IMR-90 (cell line): ENCODE data around the gene BMP5. TPM values are rescaled to one million over a fixed set of nuclear protein-coding genes. Genes with fewer than 3 reads are reported as not detected.

Experiments used
- ATAC-seq: fragments of 200-7000 bp; cut with Tn5 transposase; 2 replicates; pipeline ENCODE4 v1.9.1; 2020; ENCODE audit warnings: low read depth, mild to moderate bottlenecking, moderate library complexity
- BruUV-seq: library from RNA; stranded (reverse); fragments of 400-500 nt; replicated peaks from 2 replicates; lab custom pipeline; 2021; lab: Mats Ljungman, UMichigan
- CTCF ChIA-PET: fragments of 300-600 bp; formaldehyde crosslinking; extraction: SDS; loops from one replicate; lab custom pipeline; 2021; ENCODE audit warnings: antibody characterized with exemption; lab: Yijun Ruan, JAX
- POLR2A ChIA-PET: fragments of 300-600 bp; sonication (Branson Sonifier 250); formaldehyde crosslinking; loops from one replicate; lab custom pipeline; 2022; ENCODE audit warnings: antibody characterized with exemption; ENCODE audit not compliant: unreplicated experiment; lab: Charles Lee
- DNase-seq: peaks from one replicate; pipeline ENCODE4 v3.0.0; 2013
- H2AFZ ChIP-seq: replicated peaks from 2 replicates; pipeline ENCODE3; 2013; ENCODE audit warnings: low read length, mild to moderate bottlenecking; ENCODE audit not compliant: poor library complexity
- H2AK5ac ChIP-seq: 2 replicates; pipeline ENCODE4 v1.6.1; 2013; ENCODE audit warnings: low read depth, low read length, inconsistent platforms
- H2AK9ac ChIP-seq: replicated peaks from 2 replicates; pipeline ENCODE3; 2013; ENCODE audit warnings: mild to moderate bottlenecking, low read depth, low read length, moderate library complexity; ENCODE audit not compliant: poor library complexity
- H2BK120ac ChIP-seq: 2 replicates; pipeline ENCODE4 v1.6.1; 2013; ENCODE audit warnings: low read depth, low read length, inconsistent platforms
- H2BK15ac ChIP-seq: 3 replicates; pipeline ENCODE4 v1.6.1; 2013; ENCODE audit warnings: low read depth, low read length, inconsistent platforms
- H2BK20ac ChIP-seq: 2 replicates; pipeline ENCODE4 v1.6.1; 2013; ENCODE audit warnings: low read depth, mild to moderate bottlenecking, inconsistent platforms, low read length, moderate library complexity
- H2BK5ac ChIP-seq: 2 replicates; pipeline ENCODE4 v1.6.1; 2013; ENCODE audit warnings: mild to moderate bottlenecking, low read depth, low read length, inconsistent platforms; ENCODE audit not compliant: poor library complexity, severe bottlenecking
- H3K14ac ChIP-seq: replicated peaks from 2 replicates; pipeline ENCODE4 v1.6.1; 2013; ENCODE audit warnings: low read depth, low read length, inconsistent platforms
- H3K18ac ChIP-seq: 2 replicates; pipeline ENCODE4 v1.6.1; 2013; ENCODE audit warnings: low read depth, low read length, control low read depth
- H3K23ac ChIP-seq: 2 replicates; pipeline ENCODE4 v1.6.1; 2013; ENCODE audit warnings: low read depth, low read length, inconsistent platforms
- H3K27ac ChIP-seq: 2 replicates; pipeline ENCODE4 v1.5.1; 2013; ENCODE audit warnings: mild to moderate bottlenecking, control low read depth, low read length; ENCODE audit not compliant: insufficient read depth
- H3K27me3 ChIP-seq: 2 replicates; pipeline ENCODE4 v1.6.1; 2013; ENCODE audit warnings: low read length; ENCODE audit not compliant: control insufficient read depth, insufficient read depth
- H3K36me3 ChIP-seq: 2 replicates; pipeline ENCODE4 v1.6.1; 2013; ENCODE audit warnings: low read length, mixed read lengths; ENCODE audit not compliant: control insufficient read depth, insufficient read depth
- H3K4ac ChIP-seq: 2 replicates; pipeline ENCODE4 v1.6.1; 2013; ENCODE audit warnings: low read depth, low read length, inconsistent platforms
- H3K4me1 ChIP-seq: 2 replicates; pipeline ENCODE4 v1.6.1; 2013; ENCODE audit warnings: low read length, mixed read lengths; ENCODE audit not compliant: control insufficient read depth, insufficient read depth
- H3K4me2 ChIP-seq: 2 replicates; pipeline ENCODE4 v1.6.1; 2013; ENCODE audit warnings: low read depth, mild to moderate bottlenecking, control low read depth, low read length, moderate library complexity
- H3K4me3 ChIP-seq: 2 replicates; pipeline ENCODE4 v1.5.1; 2013; ENCODE audit warnings: low read depth, mild to moderate bottlenecking, control low read depth, low read length, moderate library complexity; ENCODE audit not compliant: insufficient read depth
- H3K56ac ChIP-seq: 2 replicates; pipeline ENCODE4 v1.6.1; 2013; ENCODE audit warnings: low read length, inconsistent platforms; ENCODE audit not compliant: insufficient read depth; ENCODE audit errors: extremely low read depth
- H3K79me1 ChIP-seq, 2 experiments: 2 replicates each; pipeline ENCODE4 v1.6.1; 2013; ENCODE audit warnings: low read length in 2 of 2, inconsistent platforms in 1 of 2, low read depth in 1 of 2
- H3K9ac ChIP-seq: 2 replicates; pipeline ENCODE4 v1.6.1; 2013; ENCODE audit warnings: low read depth, low read length, control low read depth
- H3K9me1 ChIP-seq: 2 replicates; pipeline ENCODE4 v1.6.1; 2013; ENCODE audit warnings: low read length, inconsistent platforms; ENCODE audit not compliant: insufficient read depth
- H3K9me3 ChIP-seq: 2 replicates; pipeline ENCODE4 v1.6.1; 2013; ENCODE audit warnings: low read length; ENCODE audit not compliant: control insufficient read depth, insufficient read depth
- H4K20me1 ChIP-seq: 2 replicates; pipeline ENCODE4 v1.6.1; 2013; ENCODE audit warnings: low read length, inconsistent platforms; ENCODE audit not compliant: insufficient read depth
- H4K5ac ChIP-seq: 2 replicates; pipeline ENCODE4 v1.6.1; 2013; ENCODE audit warnings: mild to moderate bottlenecking, low read depth, low read length, control low read depth
- H4K8ac ChIP-seq, 2 experiments: 2 replicates each; pipeline ENCODE4 v1.6.1; 2013; ENCODE audit warnings: low read depth in 2 of 2, low read length in 2 of 2, control low read depth in 1 of 2, inconsistent platforms in 1 of 2
- H4K91ac ChIP-seq: 2 replicates; pipeline ENCODE4 v1.6.1; 2013; ENCODE audit warnings: low read depth, low read length, inconsistent platforms; ENCODE audit not compliant: insufficient read depth
- BHLHE40 ChIP-seq: fragments of 150-350 bp; IDR thresholded peaks from 2 replicates; pipeline ENCODE4 v1.6.1; 2016; ENCODE audit warnings: mild to moderate bottlenecking, low read depth, low read length
- CHD1 ChIP-seq: IDR thresholded peaks from 2 replicates; pipeline ENCODE4 v1.6.1; 2012; ENCODE audit warnings: low read depth, low read length, improper control_type of control experiment
- ELK1 ChIP-seq: fragments of 150-350 bp; IDR thresholded peaks from 2 replicates; pipeline ENCODE4 v1.6.1; 2016; ENCODE audit warnings: low read depth, mild to moderate bottlenecking, low read length, moderate library complexity, borderline replicate concordance
- FOS ChIP-seq: fragments of 150-350 bp; IDR thresholded peaks from 2 replicates; pipeline ENCODE4 v1.6.1; 2016; ENCODE audit warnings: low read depth, low read length
- MAFK ChIP-seq: IDR thresholded peaks from 2 replicates; pipeline ENCODE4 v1.6.1; 2012; ENCODE audit warnings: low read depth, low read length, improper control_type of control experiment
- RCOR1 ChIP-seq: IDR thresholded peaks from 2 replicates; pipeline ENCODE4 v1.6.1; 2012; ENCODE audit warnings: mild to moderate bottlenecking, low read length, improper control_type of control experiment; ENCODE audit not compliant: insufficient replicate concordance
- RFX5 ChIP-seq: IDR thresholded peaks from 2 replicates; pipeline ENCODE4 v1.8.0; 2012; ENCODE audit warnings: low read depth, mild to moderate bottlenecking, low read length, moderate library complexity
- WGBS, 2 experiments: methylation state at CpG; one replicate each; pipeline versions ENCODE4 v1.1.5 to v1.1.7; 2013; ENCODE audit warnings: missing lambda C conversion rate in 2 of 2; ENCODE audit not compliant: insufficient read length in 1 of 2; ENCODE audit errors: extremely low coverage in 2 of 2; 5-methylcytosine and 5-hydroxymethylcytosine counted together
- dilution Hi-C: fragments of 300-500 bp; cut with HindIII; formaldehyde crosslinking; loops from one replicate; pipeline ENCODE4 v1.14.3; 2018; ENCODE audit warnings: low sequenced_read_pairs; ENCODE audit not compliant: unreplicated experiment
- in situ Hi-C: fragments of 300-500 bp; cut with MboI; formaldehyde crosslinking; loops from 3 replicates; pipeline ENCODE4 v1.14.3; 2019; ENCODE audit warnings: low sequenced_read_pairs, inconsistent platforms, mixed read lengths
- intact Hi-C: fragments of 100-400 bp; cut with micrococcal nuclease; formaldehyde crosslinking; loops from 2 replicates; pipeline ENCODE4 v1.10.0; 2022
- polyA plus RNA-seq, 3 experiments: library from polyadenylated mRNA; depleted of rRNA; stranded (reverse); fragments of >200 nt; gene quantifications; 2 replicates each; pipeline ENCODE4 v1.2.3, GENCODE V29; 2012; ENCODE audit warnings: low replicate concordance in 1 of 3
- total RNA-seq: library from RNA; depleted of rRNA; stranded (reverse); fragments of >200 nt; gene quantifications from 2 replicates; pipeline ENCODE4 v1.2.3, GENCODE V29; 2012

BMP5 gene
- total and polyA plus RNA-seq, 2 of the 4 experiments (the other 2 are of a cell fraction): under 0.01 to 0.02 TPM

GRCh38 chr6:55705451-55706440 lies 169.6 kb downstream of the BMP5 start (continued):
- no peak for TF ChIP-seq MAFK
- no peak for TF ChIP-seq CHD1
- TF ChIP-seq RFX5: no peak

GRCh38 chr6:55704421-55704820 lies 171.0 kb downstream of the BMP5 start:
- no peak overlapping the region for H3K4me3 ChIP-seq
- DNase-seq: peak; percentile 82

More at GRCh38 chr6:55704421-55704820, 171.0 kb downstream of the BMP5 start:
- Histone ChIP-seq H3K56ac (no peak overlapping the region), H2AK9ac (no peak overlapping the region), H3K27me3 (no peaks in the 10 kb centered on the region), H4K91ac (peak overlapping the region; percentile 73), H3K18ac (peak overlapping the region; percentile 79), H3K4ac (peak overlapping the region; percentile 83), H4K8ac (peak overlapping the region; percentile 63 to 76; a peak in 3 of 4 replicates), H3K4me1 (no peaks in the 10 kb centered on the region), H3K9me3 (peaks cover 3% of the 10 kb centered on the region; the same call in 1 of the 2 replicates), H4K5ac (peak overlapping the region; percentile 45; the same call in 1 of the 2 replicates), H4K20me1 (no peaks in the 10 kb centered on the region), H3K9ac (no peak overlapping the region), H3K14ac (peak overlapping the region; percentile 78), H3K27ac (no peak overlapping the region), H3K4me2 (no peak overlapping the region), H2BK120ac (peak overlapping the region; percentile 87), H2BK15ac (peak overlapping the region; percentile 94), H2AFZ (no peak overlapping the region), H3K79me1 (no peaks in the 10 kb centered on the region), H2BK20ac (peak overlapping the region; percentile 81; the same call in 1 of the 2 replicates), H2AK5ac (no peak overlapping the region), H3K23ac (0 out of 2 replicates have a peak overlapping the region, but pooled peaks have one; percentile 46), H3K36me3 (no peaks in the 10 kb centered on the region), H2BK5ac (peak overlapping the region; percentile 70), H3K9me1 (no peaks in the 10 kb centered on the region)
- WGBS, 2 experiments: no CpG with 5 or more reads among the region's 1 CpG
- CTCF ChIA-PET: interaction anchor here (0.7 kb wide), 1 partner anchor 9 kb away, joined by 4 read pairs; no protein-coding TSS in a partner anchor
- no peak for TF ChIP-seq RCOR1
- no peak for TF ChIP-seq ELK1
- TF ChIP-seq BHLHE40: no peak; the same call in 1 of the 2 replicates
- TF ChIP-seq RFX5: no peak
- TF ChIP-seq FOS: peak; percentile 72
- intact Hi-C loops: no loop called here
- no TSS peak for BruUV-seq
- dilution Hi-C loops: no loop called here
- ATAC-seq: 0 out of 2 replicates have a peak, but pooled peaks have one; percentile 24
- in situ Hi-C loops: no loop called here
- POLR2A ChIA-PET: interaction anchor here (0.6 kb wide), 1 partner anchor 10 kb away, joined by 3 read pairs; no protein-coding TSS in a partner anchor
